HUDEP-2 (cell line): ENCODE measurements around the gene SFT2D1.
"Not testable (repeated sequence)": the region's sequence is repeated elsewhere in the genome, so short reads cannot be mapped to it uniquely, and the experiment has no call there.

Source experiments
- DNase-seq, 76 experiments: peaks; one replicate each; lab custom pipeline; 2025; ENCODE audit not compliant: unreplicated experiment in 76 of 76; lab: John Stamatoyannopoulos, UW

The SFT2D1 gene

GRCh38 chr6:166365221-166365620 lies 22.9 kb upstream of the SFT2D1 start:
- no peak for DNase-seq

DNA sequence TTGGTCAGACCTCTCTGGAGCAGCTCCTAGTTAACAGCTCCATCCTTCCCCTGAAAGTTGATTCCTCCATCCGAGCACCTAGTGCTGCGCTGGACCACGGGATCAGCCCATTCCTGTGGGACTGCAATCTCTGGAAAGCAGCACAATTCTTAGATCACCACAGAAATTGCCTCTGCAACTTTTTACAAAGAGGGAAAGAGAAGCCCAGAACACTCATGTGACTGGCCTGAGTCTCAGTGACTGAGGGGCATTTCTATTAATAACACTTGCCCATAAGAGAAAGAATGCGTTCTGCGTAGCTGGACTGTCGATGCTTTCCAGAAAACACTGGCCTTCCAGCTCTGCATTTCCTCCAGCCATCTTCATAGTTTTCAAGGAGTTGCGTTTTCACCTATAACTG lies 22.1 kb upstream of the SFT2D1 start:
- DNase-seq = no peak

DNA sequence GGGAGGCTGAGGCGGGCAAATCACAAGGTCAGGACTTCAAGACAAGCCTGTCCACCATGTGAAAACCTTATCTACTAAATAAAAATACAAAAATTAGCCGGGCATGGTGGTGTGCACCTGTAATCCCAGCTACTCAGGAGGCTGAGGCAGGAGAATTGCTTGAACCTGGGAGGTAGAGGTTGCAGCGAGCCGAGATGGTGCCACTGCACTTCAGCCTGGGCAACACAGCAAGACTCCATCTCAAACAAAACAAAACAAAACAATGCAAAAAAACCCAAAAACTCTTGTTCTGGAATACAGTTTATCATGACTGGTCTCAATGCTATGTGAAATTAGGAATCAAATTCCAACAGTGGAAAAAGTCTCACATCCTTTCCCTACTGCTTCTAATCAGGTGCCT lies 20.1 kb upstream of the SFT2D1 start:
- not testable (repeated sequence) for DNase-seq

GRCh38 chr6:166361077-166361429 lies 18.7 kb upstream of the SFT2D1 start:
- no peak for DNase-seq

GRCh38 chr6:166360243-166361076 lies 18.1 kb upstream of the SFT2D1 start:
- no peak for DNase-seq

GRCh38 chr6:166355552-166355951 lies 13.2 kb upstream of the SFT2D1 start:
- DNase-seq = no peak

DNA sequence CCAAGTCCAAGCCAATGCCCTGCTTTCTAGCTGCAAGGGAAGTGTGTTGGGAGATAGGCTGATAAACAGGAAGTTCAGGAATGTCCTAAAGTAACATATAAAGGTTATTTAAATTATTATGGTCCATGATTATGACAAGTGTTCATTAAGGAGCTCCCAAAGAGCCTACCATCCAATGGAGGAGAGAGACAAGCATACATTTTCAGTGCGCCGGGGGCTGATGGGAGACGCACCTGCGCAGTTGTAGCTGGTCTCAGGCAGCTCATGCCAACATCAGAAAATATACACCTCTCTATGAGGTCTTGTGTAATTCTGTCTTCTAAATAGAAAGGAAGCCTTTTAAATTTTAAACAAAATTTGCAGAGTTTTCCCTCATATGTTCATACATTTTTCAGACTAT lies 12.6 kb upstream of the SFT2D1 start:
- DNase-seq = no peak

GRCh38 chr6:166354143-166354542 lies 11.8 kb upstream of the SFT2D1 start:
- DNase-seq = no peak

GRCh38 chr6:166353507-166353906 lies 11.2 kb upstream of the SFT2D1 start:
- no peak for DNase-seq

GRCh38 chr6:166352923-166353322 lies 10.6 kb upstream of the SFT2D1 start:
- DNase-seq = no peak

DNA sequence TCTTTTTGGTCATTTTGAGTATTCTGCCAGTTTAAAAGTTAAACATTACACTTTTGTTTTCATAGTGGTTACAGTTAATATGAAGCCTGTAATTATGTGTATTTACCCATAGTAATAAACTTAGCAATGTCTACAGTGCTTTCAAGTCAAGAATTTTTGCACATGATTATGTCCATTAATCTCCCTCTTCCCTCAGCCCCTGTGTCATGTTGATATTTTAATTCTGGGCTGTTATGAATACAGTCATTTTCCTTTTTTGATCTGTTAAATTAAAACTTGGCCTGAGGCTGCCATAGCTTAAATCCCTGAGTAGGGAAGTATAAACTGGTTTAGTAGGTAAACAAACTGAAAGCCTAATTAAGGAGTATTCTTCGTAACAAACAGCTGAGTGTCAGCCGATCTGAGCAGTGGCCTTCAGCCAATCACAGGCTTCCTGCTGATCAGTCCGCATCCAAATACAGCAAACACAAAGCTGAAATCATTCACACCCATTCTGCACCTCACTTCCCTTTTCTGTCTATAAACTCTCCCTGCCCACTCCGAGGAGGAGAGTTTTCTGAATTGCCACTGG lies 9.5 kb upstream of the SFT2D1 start:
- peak in 1 of 76 experiments; percentile 13 for DNase-seq

DNA sequence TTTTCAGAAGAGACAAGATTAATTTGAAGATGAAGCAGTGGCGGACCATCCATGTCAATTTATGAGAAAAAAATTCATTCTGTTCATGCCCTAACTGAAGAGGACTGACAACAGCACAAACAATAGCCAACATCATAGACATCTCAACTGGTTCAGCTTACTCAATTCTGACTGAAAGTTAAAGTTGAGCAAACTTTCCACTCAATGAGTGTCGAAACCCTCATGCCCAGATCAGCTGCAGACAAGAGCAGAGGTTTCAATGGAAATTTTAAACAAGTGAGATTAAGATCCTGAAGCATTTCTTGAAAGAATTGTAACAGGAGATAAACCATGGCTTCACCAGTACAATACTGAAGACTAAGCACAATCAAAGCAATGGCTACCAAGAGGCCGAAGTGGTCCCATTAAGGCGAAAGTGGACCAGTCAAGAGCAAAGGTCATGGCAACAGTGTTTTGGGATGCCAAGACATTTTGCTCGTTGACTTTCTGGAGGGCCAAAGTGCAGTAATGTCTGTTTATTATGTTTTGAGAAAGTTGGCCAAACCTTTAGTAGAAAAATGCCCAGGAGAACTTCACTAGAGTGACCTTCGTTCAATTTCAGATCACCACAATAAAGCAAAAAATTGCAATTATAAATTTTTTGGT lies 6.1 kb upstream of the SFT2D1 start:
- no peak for DNase-seq

GRCh38 chr6:166346965-166347364 lies 4.6 kb upstream of the SFT2D1 start:
- DNase-seq = no peak

DNA sequence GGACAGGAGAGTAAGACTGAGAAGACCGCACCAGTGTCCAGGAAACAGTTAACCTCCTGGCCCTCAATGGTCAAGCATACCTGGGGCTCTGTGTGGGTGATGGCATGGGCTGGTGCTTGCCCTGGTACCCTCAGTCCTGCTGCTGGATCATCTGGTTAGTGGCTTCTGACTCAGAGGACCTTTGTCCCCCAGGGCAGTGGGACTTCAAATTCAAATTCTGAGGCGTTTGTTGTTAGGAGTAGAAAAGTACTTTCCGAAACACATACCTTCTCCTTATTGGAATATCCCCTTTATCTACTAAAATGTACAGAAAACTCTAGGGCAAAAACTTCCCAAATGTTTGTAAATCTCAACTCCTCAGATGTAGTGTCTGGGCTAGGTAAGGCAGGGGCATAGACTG lies 4.1 kb upstream of the SFT2D1 start:
- DNase-seq = no peak

DNA sequence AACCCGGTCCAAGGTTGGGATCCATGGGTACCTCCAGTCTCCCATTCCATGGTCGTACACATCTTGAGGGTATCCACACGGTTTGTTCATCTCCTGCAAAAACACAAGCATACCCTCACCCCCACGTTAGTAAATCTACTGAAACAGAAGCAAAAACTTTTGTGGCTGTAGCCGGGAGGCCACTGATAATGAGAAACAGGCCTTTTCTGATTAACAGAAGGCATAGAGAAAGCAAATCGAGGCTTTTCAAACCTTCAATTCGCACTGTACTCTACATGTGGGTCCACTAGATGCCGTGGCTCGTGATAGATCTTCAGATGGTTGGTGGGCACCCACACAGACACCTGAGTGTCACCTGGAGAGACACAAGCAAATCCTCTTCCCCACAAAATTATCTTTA lies 3.3 kb upstream of the SFT2D1 start:
- DNase-seq = not testable (repeated sequence)

DNA sequence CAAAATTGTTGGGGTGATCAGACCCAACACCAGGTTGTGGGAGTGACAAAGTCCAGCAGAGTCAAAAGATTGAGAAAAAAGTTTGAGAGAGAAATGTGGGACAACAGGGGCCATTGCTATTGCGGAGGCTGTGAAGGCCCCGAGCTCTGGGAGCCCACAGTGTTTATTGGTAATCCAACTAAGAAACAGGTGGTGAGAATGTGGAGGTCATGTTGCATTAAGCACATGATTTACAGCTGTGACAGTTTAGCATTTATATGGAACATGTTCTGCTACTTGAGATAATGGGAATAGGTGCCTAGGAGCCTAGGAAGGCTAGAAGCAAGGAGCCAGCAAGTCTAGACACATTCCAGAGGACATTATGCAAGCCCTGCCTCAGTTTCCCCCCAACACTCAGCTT lies 2.6 kb upstream of the SFT2D1 start:
- not testable (repeated sequence) for DNase-seq

DNA sequence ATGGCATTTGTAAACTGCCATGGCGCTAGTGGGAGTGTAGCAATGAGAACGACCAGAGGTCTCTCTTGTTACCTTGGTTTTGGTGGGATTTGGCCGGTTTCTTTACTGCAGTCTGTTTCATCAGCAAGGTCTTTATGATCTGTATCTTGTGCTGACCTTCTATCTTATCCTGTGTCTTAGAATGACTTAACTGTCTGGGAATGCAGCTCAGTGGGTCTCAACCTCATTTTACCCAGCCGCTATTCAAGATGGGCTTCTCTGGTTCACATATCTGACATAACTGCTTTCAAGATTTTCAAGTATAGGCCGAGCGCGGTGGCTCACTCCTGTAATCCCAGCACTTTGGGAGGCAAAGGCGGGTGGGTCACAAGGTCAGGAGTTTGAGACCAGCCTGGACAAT lies 1.9 kb upstream of the SFT2D1 start:
- DNase-seq = no peak

DNA sequence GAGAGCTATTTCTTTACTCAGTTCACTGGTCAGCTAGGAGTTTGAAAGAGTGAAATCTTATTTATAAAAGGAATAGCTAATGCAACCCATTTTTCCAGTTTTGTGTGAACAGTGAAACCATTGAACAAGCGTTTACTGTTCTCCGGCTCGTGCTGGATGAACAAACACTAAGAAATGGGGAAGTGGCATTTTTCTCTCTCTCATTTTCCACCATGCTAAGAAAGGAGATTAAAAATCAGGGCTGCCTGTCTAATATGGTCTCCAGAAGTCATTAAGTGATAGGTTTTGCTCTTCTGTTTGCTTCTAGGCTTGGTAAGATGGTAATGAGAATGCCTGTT lies 774 bp upstream of the SFT2D1 start:
- peak in 3 of 76 experiments; percentile 18 to 53 (median 20) for DNase-seq

DNA sequence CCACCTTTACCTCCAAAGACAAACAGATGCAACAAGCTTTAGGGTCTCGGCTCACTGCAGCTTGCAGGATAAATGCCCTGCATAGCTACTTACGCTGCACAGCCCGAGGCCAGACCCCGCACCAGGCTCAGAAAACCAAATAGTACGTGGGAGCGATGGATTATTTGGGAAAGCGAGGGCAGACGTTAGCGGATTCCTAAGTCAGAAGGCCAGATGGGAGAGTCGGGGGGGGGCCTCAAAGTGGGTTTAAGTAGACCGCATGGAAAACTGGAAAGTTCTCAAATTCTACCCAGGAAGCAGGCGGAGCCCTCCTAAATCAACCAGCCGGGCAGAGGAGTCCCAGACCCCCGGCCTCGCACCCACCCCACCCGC lies 382 bp downstream of the SFT2D1 start:
- peak in 3 of 76 experiments; percentile 5 to 65 (median 32) for DNase-seq

GRCh38 chr6:166341464-166341863 lies 881 bp downstream of the SFT2D1 start:
- peak in 1 of 76 experiments; percentile 1 for DNase-seq

DNA sequence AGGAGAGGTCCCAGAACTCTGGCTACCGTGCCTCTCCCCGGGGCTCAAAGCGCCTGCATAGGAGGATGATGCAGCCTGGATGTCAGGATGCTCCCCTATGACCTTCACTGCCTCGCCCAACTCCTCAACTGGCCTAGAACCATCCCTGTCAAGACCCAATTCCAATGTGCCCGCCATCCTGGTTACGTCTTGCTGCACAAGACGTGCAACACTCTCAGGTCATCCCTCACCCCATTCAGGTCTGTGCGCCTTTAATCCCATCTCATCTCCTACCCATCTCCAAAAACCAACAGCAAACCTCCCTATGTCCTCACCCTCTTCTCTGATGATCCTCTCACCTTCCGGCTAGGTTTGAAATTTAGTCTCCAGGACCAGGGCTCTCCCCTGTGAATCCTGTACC lies 3.5 kb downstream of the SFT2D1 start:
- DNase-seq = no peak

DNA sequence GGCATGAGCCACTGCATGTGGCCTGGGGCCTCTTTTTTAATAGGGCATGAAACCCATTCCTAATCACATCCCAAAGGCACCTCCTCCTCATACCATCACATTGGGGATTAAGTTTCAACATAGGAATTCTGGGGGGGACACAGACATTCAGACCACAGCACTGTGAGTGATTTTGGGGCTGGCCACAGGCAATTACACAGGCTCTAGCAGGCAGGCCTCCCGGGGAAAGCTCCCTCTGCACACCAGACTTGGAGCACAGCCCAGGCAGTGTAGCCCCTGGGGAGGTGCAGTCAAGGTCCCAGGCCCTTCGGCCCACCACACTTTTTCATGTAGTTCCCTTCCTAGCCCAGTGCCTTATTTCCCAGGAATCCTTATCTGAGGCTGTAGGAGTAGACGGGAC lies 5.5 kb downstream of the SFT2D1 start:
- no peak for DNase-seq
